ENCODE measurements around the gene FAM89B. TPM values are rescaled to one million over a fixed set of nuclear protein-coding genes. Genes with fewer than 3 reads are reported as not detected.

Gene FAM89B
- total and polyA plus RNA-seq, 7 donors = 59.0 to 112 (median 67.4) TPM

DNA sequence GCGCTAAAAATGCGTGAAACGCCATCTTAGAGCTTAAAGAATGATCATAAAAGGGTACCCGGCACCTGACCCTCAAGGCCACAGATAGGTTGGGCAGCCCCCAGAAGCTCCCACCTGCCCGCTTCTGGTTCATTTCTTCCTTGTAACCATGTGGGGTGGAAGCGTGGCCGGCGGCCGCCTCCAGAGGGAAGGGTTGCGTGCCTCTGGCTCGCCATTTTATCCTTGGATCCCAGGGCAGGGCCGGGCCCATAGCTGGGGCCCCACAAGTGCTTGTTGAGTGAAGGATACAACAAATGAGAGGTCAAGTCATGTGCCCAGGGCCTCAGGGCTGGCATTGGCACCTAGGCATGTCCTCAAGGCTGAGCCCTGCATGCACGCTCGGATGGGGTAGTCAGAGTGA is 49.1 kb downstream of the FAM89B start:
- peaks cover 13% of the 10 kb centered on the region for H3K4me1 ChIP-seq
- DNase-seq = no peak
- no peaks in the 10 kb centered on the region for H3K9me3 ChIP-seq
- ATAC-seq = no peak
- intact Hi-C loops (cut with DNase I) = no loop called here
- H3K27ac ChIP-seq = no peak overlapping the region
- H3K4me3 ChIP-seq = no peak overlapping the region
- peaks cover 0 to 96% of the 10 kb centered on the region in 2 donors for H3K36me3 ChIP-seq (ENCODE audit: insufficient read depth in 1 of 2, low read depth in 1 of 2)
- TF ChIP-seq CTCF (IDR thresholded peaks at IDR 0.05) = no peak
- no peaks in the 10 kb centered on the region for H3K27me3 ChIP-seq (ENCODE audit: insufficient read depth in 3 of 3, low read length in 2 of 3)
- WGBS, 3 donors = 88 to 95% (median 91%) methylated on average over 14 of the region's 14 CpGs

GRCh38 chr11:65622011-65622410 is 49.7 kb downstream of the FAM89B start:
- no peak for TF ChIP-seq CTCF (IDR thresholded peaks at IDR 0.05)
- H3K27ac ChIP-seq = no peak overlapping the region
- no peak overlapping the region for H3K4me3 ChIP-seq
- H3K27me3 ChIP-seq (ENCODE audit: insufficient read depth in 3 of 3, low read length in 2 of 3) = no peaks in the 10 kb centered on the region
- WGBS, 3 donors = 91% methylated on average over 16 of the region's 16 CpGs
- H3K9me3 ChIP-seq = no peaks in the 10 kb centered on the region
- DNase-seq = no peak
- peaks cover 0 to 100% of the 10 kb centered on the region in 2 donors for H3K36me3 ChIP-seq (ENCODE audit: insufficient read depth in 1 of 2, low read depth in 1 of 2)
- intact Hi-C loops (cut with DNase I) = no loop called here
- H3K4me1 ChIP-seq = peaks cover 7% of the 10 kb centered on the region
- no peak for ATAC-seq

DNA sequence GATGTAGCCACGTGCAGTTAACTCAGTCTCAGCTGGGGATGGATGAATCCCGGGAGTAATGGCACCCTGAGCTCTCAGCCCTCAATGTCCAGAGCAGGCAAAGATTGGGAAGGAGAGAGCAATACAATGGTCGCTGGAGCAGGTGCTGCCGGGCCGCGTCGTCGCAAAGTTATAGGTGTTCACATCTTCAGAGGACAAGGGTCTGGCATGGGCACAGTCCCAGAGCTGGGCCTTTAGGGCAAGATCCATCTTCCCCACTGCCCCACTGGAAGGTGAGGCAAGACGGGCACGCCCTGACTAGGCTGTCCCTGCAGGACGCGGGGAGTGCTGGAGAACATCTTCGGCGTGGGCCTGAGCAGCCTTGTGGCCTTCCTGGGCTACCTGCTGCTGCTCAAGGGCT is 50.8 kb downstream of the FAM89B start:
- no peak for ATAC-seq
- no peaks in the 10 kb centered on the region for H3K27me3 ChIP-seq (ENCODE audit: insufficient read depth in 3 of 3, low read length in 2 of 3)
- WGBS, 3 donors = 89 to 93% (median 91%) methylated on average over 13 to 14 of the region's 14 CpGs
- H3K36me3 ChIP-seq (ENCODE audit: insufficient read depth in 1 of 2, low read depth in 1 of 2) = peaks cover 0 to 100% of the 10 kb centered on the region in 2 donors
- no peak overlapping the region for H3K4me3 ChIP-seq
- intact Hi-C loops (cut with DNase I) = no loop called here
- no peaks in the 10 kb centered on the region for H3K4me1 ChIP-seq
- no peak for TF ChIP-seq CTCF (IDR thresholded peaks at IDR 0.05)
- H3K27ac ChIP-seq = no peak overlapping the region
- DNase-seq = no peak
- H3K9me3 ChIP-seq = no peaks in the 10 kb centered on the region

Other genes with a start within 250 kb of the FAM89B start
- gene DPF2, start 238.7 kb upstream of the FAM89B start, total RNA-seq = 10 to 100 TPM; 26.5 to 43.8 (median 40.6) TPM
- gene DPF2, start 238.7 kb upstream of the FAM89B start, polyA plus RNA-seq = 10 to 100 TPM; 24.8 to 39.2 (median 29.7) TPM
- under 1 TPM in 1 of 4 donors, not detected in 3; 0.25 TPM for gene TIGD3, start 217.8 kb upstream of the FAM89B start, total RNA-seq
- under 1 TPM; 0.05 to 0.09 (median 0.08) TPM for gene TIGD3, start 217.8 kb upstream of the FAM89B start, polyA plus RNA-seq
- 1 to 10 TPM; 5.7 to 8.8 (median 7.2) TPM for gene SLC25A45, start 189.9 kb upstream of the FAM89B start, total RNA-seq
- 10 to 100 TPM in 1 of 3 donors, 1 to 10 TPM in 2; 3.7 to 18.5 (median 6.1) TPM for gene SLC25A45, start 189.9 kb upstream of the FAM89B start, polyA plus RNA-seq
- 10 to 100 TPM in 3 of 4 donors, 1 to 10 TPM in 1; 7.4 to 27.7 (median 13.9) TPM for gene FRMD8, start 185.9 kb upstream of the FAM89B start, total RNA-seq
- gene FRMD8, start 185.9 kb upstream of the FAM89B start, polyA plus RNA-seq = 10 to 100 TPM; 10.6 to 20.8 (median 12.9) TPM
- gene NEAT1, start 149.7 kb upstream of the FAM89B start, total RNA-seq = 1,000 to 10,000 TPM in 1 of 4 donors, 100 to 1,000 TPM in 3; 517 to 1,759 (median 646) TPM
- gene NEAT1, start 149.7 kb upstream of the FAM89B start, polyA plus RNA-seq = 100 to 1,000 TPM; 474 to 758 (median 716) TPM
- gene MALAT1, start 73.5 kb upstream of the FAM89B start, total RNA-seq = over 10,000 TPM in 1 of 4 donors, 1,000 to 10,000 TPM in 3; 3,071 to 11,376 (median 4,986) TPM
- 100 to 1,000 TPM; 102 to 846 (median 299) TPM for gene MALAT1, start 73.5 kb upstream of the FAM89B start, polyA plus RNA-seq
- gene SCYL1, start 47.5 kb upstream of the FAM89B start, total RNA-seq = 100 to 1,000 TPM in 1 of 4 donors, 10 to 100 TPM in 3; 77.8 to 106 (median 92.6) TPM
- gene SCYL1, start 47.5 kb upstream of the FAM89B start, polyA plus RNA-seq = 10 to 100 TPM; 66.9 to 87.4 (median 79.4) TPM
- 10 to 100 TPM; 27.9 to 82.3 (median 51.4) TPM for gene LTBP3, start 14.2 kb upstream of the FAM89B start, total RNA-seq
- gene LTBP3, start 14.2 kb upstream of the FAM89B start, polyA plus RNA-seq = 10 to 100 TPM; 12.7 to 19.2 (median 17.2) TPM
- 10 to 100 TPM; 31.6 to 43.5 (median 38.0) TPM for gene ZNRD2, start 2.1 kb upstream of the FAM89B start, total RNA-seq
- gene ZNRD2, start 2.1 kb upstream of the FAM89B start, polyA plus RNA-seq = 100 to 1,000 TPM in 1 of 3 donors, 10 to 100 TPM in 2; 58.8 to 118 (median 94.2) TPM
- gene EHBP1L1, start 3.5 kb downstream of the FAM89B start, total RNA-seq = 100 to 1,000 TPM; 208 to 345 (median 282) TPM
- gene EHBP1L1, start 3.5 kb downstream of the FAM89B start, polyA plus RNA-seq = 100 to 1,000 TPM; 114 to 177 (median 170) TPM
- gene KCNK7, start 23.3 kb downstream of the FAM89B start, total RNA-seq = under 1 TPM in 3 of 4 donors, not detected in 1; 0.19 to 0.56 (median 0.27) TPM
- gene KCNK7, start 23.3 kb downstream of the FAM89B start, polyA plus RNA-seq = 1 to 10 TPM in 1 of 3 donors, under 1 TPM in 2; 0.22 to 1.4 (median 0.99) TPM
- 10 to 100 TPM; 14.5 to 18.8 (median 16.8) TPM for gene MAP3K11, start 41.7 kb downstream of the FAM89B start, total RNA-seq
- gene MAP3K11, start 41.7 kb downstream of the FAM89B start, polyA plus RNA-seq = 10 to 100 TPM in 2 of 3 donors, 1 to 10 TPM in 1; 8.8 to 13.9 (median 10.7) TPM
- gene PCNX3, start 43.2 kb downstream of the FAM89B start, total RNA-seq = 10 to 100 TPM in 1 of 4 donors, 1 to 10 TPM in 3; 8.9 to 10.8 (median 9.7) TPM
- gene PCNX3, start 43.2 kb downstream of the FAM89B start, polyA plus RNA-seq = 10 to 100 TPM in 2 of 3 donors, 1 to 10 TPM in 1; 6.5 to 15.5 (median 11.4) TPM
- gene SIPA1, start 65.6 kb downstream of the FAM89B start, total RNA-seq = 10 to 100 TPM; 10.1 to 15.6 (median 11.3) TPM
- gene SIPA1, start 65.6 kb downstream of the FAM89B start, polyA plus RNA-seq = 10 to 100 TPM in 2 of 3 donors, 1 to 10 TPM in 1; 7.9 to 17.4 (median 13.7) TPM
- 10 to 100 TPM; 48.7 to 72.6 (median 65.2) TPM for gene RELA, start 90.4 kb downstream of the FAM89B start, total RNA-seq
- 10 to 100 TPM; 42.1 to 64.9 (median 64.0) TPM for gene RELA, start 90.4 kb downstream of the FAM89B start, polyA plus RNA-seq
- 10 to 100 TPM; 34.5 to 56.4 (median 41.8) TPM for gene KAT5, start 139.7 kb downstream of the FAM89B start, total RNA-seq
- 10 to 100 TPM; 36.4 to 67.2 (median 51.2) TPM for gene KAT5, start 139.7 kb downstream of the FAM89B start, polyA plus RNA-seq
- gene RNASEH2C, start 148.3 kb downstream of the FAM89B start, total RNA-seq = 10 to 100 TPM; 17.5 to 38.4 (median 28.1) TPM
- gene RNASEH2C, start 148.3 kb downstream of the FAM89B start, polyA plus RNA-seq = 10 to 100 TPM; 39.3 to 62.3 (median 47.1) TPM
- 10 to 100 TPM in 2 of 4 donors, 1 to 10 TPM in 2; 8.8 to 16.3 (median 12.7) TPM for gene AP5B1, start 208.4 kb downstream of the FAM89B start, total RNA-seq
- 10 to 100 TPM in 1 of 3 donors, 1 to 10 TPM in 2; 6.1 to 20.5 (median 6.4) TPM for gene AP5B1, start 208.4 kb downstream of the FAM89B start, polyA plus RNA-seq
- not detected for gene OVOL1, start 214.5 kb downstream of the FAM89B start, total RNA-seq
- gene OVOL1, start 214.5 kb downstream of the FAM89B start, polyA plus RNA-seq = under 1 TPM in 1 of 3 donors, not detected in 2; 0.01 TPM

Data from psoas muscle (tissue), 8 donors.